GM20000 (cell line): ENCODE results near the gene C17orf75.
"Not testable (repeated sequence)": the region's sequence is repeated elsewhere in the genome, so short reads cannot be mapped to it uniquely, and the experiment has no call there.

Experiments used
- DNase-seq: peaks from one replicate; pipeline ENCODE4 v3.0.0; 2012; ENCODE audit warnings: low spot score
- CTCF ChIP-seq: IDR thresholded peaks from 2 replicates; pipeline ENCODE4 v1.5.1; 2012; ENCODE audit warnings: mild to moderate bottlenecking, control low read depth; ENCODE audit errors: extremely low read depth, missing control alignments

Gene C17orf75

DNA sequence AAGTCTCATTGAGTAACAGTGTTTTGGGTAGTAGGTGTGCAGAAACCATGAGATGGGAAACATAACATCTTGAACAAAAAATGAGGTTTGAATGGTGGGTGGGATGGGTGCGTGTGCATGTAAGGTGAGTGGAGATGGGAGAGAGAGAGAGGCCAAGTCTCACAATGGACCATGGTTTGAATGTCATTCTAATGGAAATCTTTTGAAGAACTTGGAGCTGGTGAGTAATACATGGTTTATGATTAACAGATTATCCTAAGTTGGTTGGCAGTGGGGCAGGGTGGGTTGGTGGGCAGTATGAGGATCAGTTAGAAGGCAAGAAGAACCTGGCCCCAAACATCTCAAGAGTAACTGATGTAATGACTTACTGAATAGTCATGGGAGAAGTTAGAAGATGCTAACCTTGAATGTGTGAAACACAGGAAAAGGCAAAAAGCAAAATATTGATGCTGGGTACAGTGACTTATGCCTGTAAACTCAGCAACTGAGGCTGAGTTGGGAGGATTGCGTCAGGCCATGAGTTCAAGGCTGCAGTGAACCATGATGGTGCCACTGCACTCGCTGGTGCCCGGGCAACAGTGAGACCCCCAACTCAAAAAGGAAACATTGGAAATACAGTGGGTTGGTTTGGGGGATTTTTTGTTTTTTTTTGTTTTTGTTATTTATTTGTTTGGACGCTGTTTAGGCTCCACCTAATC, 40.7 kb upstream of the C17orf75 start:
- no peak for DNase-seq
- TF ChIP-seq CTCF = no peak

- no peak for DNase-seq
- TF ChIP-seq CTCF = no peak
These were observed 28.5 kb upstream of the C17orf75 start for GRCh38 chr17:32370426-32370825.

DNA sequence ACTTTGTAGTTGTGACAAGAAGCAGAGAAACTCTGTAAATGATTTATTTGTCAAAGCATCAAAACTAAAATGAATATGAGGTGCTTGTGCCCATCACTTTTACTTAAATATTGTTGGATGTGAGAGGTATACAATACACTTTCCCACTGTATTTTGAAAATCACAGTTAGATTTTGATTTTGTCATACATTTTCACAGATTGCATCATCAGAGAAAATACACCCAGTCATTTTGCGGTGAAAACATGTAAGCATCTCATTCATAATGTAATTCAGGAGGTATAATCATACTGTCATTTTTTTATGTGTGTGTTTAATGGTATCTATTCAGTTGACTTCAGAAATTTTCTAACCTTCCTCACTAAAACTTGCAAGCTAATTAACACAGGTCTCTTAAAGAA, 19.3 kb upstream of the C17orf75 start:
- no peak for TF ChIP-seq CTCF
- no peak for DNase-seq

DNA sequence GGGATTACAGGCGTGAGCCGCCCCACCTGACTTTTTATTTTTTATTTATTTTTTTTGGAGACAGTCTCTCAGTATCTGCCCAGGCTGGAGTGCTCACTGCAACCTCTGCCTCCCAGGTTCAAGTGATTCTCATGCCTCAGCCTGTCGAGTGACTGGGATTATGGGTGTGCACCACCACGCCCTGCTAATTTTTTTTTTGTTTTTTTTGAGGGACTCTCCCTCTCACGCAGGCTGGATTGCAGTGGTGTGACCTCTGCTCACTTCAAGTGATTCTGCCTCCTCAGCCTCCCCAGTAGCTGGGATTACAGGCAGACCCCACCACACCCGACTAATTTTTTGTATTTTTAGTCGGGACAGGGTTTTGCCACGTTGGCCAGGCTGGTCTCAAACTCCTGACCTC, 15.6 kb upstream of the C17orf75 start:
- TF ChIP-seq CTCF = no peak
- no peak for DNase-seq

- DNase-seq = no peak
- TF ChIP-seq CTCF = no peak
These were observed 14.8 kb upstream of the C17orf75 start for GRCh38 chr17:32356750-32357149.

DNA sequence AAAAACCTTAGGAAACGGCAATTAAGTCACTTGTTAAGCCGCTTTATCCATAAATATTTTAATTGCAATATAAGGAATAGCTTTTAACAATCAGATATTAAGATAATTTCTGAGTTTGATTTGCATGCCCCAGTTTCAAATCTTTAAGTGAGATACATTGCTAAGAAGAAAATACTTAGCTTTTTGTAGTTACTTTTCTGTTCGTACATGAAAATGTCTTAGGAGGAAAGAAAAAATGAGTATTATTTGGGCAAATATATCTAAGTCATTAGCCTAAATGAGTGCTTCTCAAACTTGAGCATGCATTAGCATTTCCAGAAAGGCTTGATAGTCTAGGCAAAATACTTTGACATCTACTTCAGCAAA, 14.4 kb upstream of the C17orf75 start:
- no peak for TF ChIP-seq CTCF
- DNase-seq = no peak

- TF ChIP-seq CTCF = no peak
- no peak for DNase-seq
These were observed 13.8 kb upstream of the C17orf75 start for GRCh38 chr17:32355649-32356377.

DNA sequence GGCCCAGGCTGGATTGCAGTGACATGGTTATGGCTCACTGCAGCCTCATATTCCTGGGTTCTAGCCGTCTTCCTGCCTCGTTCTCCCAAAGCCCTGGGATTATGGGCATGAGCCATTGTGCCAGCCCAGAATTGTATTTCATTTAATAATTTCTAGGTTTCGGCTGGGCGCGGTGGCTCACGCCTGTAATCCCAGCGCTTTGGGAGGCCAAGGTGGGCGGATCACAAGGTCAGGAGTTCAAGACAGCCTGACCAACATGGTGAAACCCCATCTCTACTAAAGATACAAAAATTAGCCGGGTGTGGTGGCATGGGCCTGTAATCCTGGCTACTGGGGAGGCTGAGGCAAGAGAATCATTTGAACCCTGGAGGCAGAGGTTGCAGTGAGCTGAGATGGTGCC, 10.8 kb upstream of the C17orf75 start:
- not testable (repeated sequence) for DNase-seq
